Posterior cingulate gyrus (tissue), 11 donors: ENCODE measurements around the gene PRKRIP1.
"Not testable (repeated sequence)": the region's sequence is repeated elsewhere in the genome, so short reads cannot be mapped to it uniquely, and the experiment has no call there.

Experiments
- DNase-seq, 10 donors: peaks; one replicate each; pipeline versions ENCODE4 v3.0.0 to v3.0.0-alpha.2; 2020 to 2021; ENCODE audit warnings: mixed read lengths in 3 of 10
- intact Hi-C: fragments of 100-400 bp; cut with DNase I; formaldehyde crosslinking; loops from one replicate; pipeline ENCODE4 v1.15.1; 2023

Gene PRKRIP1

GRCh38 chr7:102400360-102400759, 4.2 kb downstream of the PRKRIP1 start:
- no peak for DNase-seq
- intact Hi-C loops, result no loop called here

- intact Hi-C loops, result no loop called here
Observed at GRCh38 chr7:102403563-102403962, 7.4 kb downstream of the PRKRIP1 start.

GRCh38 chr7:102404005-102404861, 8.1 kb downstream of the PRKRIP1 start:
- intact Hi-C loops, result no loop called here
- DNase-seq, result peak in 1 of 10 donors; percentile 75

More at GRCh38 chr7:102403563-102403962, 7.4 kb downstream of the PRKRIP1 start:
- DNase-seq, result no peak

- intact Hi-C loops, DNase-seq: not testable (repeated sequence)
Observed at GRCh38 chr7:102404862-102405188, 8.7 kb downstream of the PRKRIP1 start.

- intact Hi-C loops, result no loop called here
- DNase-seq, result peak in 1 of 10 donors; percentile 33
Observed at GRCh38 chr7:102407910-102408309, 11.7 kb downstream of the PRKRIP1 start.

GRCh38 chr7:102408530-102408929, 12.4 kb downstream of the PRKRIP1 start:
- DNase-seq, intact Hi-C loops: not testable (repeated sequence)

DNA sequence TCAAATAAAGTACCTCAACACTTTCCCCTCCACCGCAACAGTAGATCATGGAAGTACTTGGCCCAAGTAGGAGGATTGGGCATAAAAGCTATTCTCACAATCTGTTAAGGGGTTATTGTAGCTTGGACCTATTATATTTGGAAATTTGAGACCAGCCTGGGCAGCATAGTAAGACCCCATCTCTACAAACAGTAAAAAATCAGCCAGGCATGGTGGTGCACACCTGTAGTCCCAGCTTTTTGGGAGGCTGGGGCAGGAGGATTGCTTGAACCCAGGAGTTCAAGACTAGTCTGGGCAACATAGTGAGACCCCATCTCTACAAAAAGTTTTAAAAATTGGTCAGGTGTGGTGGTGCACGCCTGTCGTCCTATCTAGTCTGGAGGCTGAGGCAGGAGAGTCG, 13.2 kb downstream of the PRKRIP1 start:
- DNase-seq, result no peak
- intact Hi-C loops, result no loop called here

DNA sequence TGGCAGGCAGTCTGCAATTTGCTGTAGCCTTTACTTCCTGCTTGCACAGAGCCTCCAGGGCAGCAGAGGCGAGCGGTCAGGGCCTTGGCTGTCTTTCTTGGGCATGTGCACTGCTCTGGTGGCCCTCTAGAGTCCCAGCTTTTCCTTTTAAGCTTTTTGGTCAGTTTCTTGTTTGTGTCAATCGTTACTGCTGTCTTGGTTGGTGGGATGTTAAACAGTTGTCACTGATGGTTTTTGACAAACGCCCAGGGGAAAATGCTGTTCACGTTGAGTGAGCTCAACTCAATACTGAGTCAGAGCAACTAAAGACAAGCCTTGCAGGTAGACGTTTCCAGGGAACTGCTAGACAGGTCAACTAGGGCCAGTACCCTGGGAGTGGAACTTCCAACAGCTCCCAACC, 14.0 kb downstream of the PRKRIP1 start:
- DNase-seq, result no peak
- intact Hi-C loops, result loop anchor here (10.0 kb wide), 1 partner anchor 55 kb away; the partner anchor contains the start of genes ALKBH4 and LRWD1

GRCh38 chr7:102410918-102411317, 14.8 kb downstream of the PRKRIP1 start:
- intact Hi-C loops, result loop anchor here (10.0 kb wide), 1 partner anchor 54 kb away; the partner anchor contains the start of genes ALKBH4 and LRWD1
- DNase-seq, result peak in 1 of 10 donors; percentile 61

DNA sequence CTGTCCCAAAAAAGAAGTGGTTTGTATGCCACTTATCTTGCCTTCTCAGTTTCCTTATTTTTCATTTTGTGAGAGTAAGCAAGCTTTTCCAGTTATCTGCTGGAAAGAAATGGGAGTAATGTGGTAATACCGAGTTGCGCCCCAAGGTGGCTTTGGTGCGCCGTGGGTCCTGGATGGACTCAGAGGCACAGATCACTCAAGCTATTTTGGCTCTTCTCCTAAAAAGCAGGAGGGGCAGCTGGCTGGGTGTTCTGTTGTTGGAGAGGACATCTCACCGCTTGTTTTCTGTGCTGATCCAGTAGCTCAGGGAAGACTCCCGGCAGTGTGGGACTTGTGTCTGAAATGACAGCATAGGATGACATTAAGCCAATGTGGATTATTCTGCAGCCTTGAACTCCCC, 16.4 kb downstream of the PRKRIP1 start:
- intact Hi-C loops, result loop anchor here (10.0 kb wide), 1 partner anchor 52 kb away; the partner anchor contains the start of genes ALKBH4 and LRWD1
- peak in 6 of 10 donors; percentile 55 to 92 (median 75) for DNase-seq

DNA sequence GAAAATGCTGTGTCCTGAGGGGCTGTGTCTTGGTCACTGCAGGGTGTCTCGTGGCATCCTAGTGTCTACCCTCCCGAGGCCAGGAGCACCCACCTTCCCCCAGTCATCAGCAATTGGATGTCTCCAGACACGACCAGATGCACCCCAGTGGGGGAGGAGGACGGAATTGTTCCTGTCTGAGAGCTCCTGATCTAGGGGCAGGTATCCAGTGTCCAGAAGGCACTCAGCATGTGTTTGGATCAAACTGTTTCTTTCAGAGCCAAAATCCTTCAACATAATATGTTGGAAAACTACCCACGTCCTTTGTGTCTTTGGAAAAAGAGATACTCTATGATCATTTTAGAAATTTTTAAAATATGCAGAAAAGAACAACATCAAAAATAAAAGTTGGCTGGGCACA, 16.9 kb downstream of the PRKRIP1 start:
- intact Hi-C loops, result loop anchor here (10.0 kb wide), 1 partner anchor 52 kb away; the partner anchor contains the start of genes ALKBH4 and LRWD1
- peak in 1 of 10 donors; percentile 45 for DNase-seq

GRCh38 chr7:102413611-102414010, 17.4 kb downstream of the PRKRIP1 start:
- no peak for DNase-seq
- intact Hi-C loops, result loop anchor here (10.0 kb wide), 1 partner anchor 51 kb away; the partner anchor contains the start of genes ALKBH4 and LRWD1

GRCh38 chr7:102415685-102416225, 19.6 kb downstream of the PRKRIP1 start:
- intact Hi-C loops, result loop anchor here (10.0 kb wide), 1 partner anchor 49 kb away; the partner anchor contains the start of genes ALKBH4 and LRWD1

DNA sequence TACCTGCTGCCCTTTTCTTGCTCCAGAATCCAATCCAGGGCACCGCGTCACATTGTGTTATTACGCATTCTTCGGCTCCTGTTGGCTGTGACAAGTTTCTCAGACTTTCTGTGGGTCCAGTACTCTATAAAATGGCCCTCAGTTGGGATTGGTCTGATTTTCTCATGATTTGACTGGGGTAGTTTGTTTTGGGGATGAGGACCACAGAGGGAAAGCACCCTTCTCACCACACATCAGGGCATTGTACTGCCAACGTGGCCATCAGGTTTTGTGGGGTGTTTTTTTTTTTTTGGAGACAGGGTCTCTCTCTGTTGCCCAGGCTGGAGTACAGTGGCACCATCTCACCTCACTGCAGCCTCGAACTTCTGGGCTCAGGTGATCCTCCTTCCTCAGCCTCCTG, 20.2 kb downstream of the PRKRIP1 start:
- intact Hi-C loops, result loop anchor here (10.0 kb wide), 1 partner anchor 48 kb away; the partner anchor contains the start of genes ALKBH4 and LRWD1
- no peak for DNase-seq

More at GRCh38 chr7:102415685-102416225, 19.6 kb downstream of the PRKRIP1 start:
- DNase-seq, result no peak

DNA sequence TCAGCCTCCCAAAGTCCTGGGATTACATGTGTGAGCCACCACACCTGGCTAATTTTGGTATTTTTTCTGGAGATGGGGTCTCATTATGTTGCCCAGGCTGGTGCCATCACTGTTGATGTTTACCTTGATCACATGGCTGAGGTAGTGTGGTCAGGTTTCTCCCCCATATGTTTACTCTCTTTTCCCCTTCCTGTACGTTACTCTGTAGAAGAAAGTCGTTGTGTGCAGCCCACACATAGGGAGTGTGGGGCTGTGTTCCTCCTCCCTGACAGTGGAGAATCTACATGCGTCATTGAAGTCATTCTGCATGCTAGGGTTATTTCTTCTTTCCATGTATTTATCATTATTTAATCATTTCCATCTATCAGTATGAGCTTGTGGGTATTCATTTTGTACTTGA, 20.9 kb downstream of the PRKRIP1 start:
- DNase-seq, result no peak
- intact Hi-C loops, result loop anchor here (10.0 kb wide), 1 partner anchor 48 kb away; the partner anchor contains the start of genes ALKBH4 and LRWD1

- peak in 1 of 10 donors; percentile 34 for DNase-seq
- intact Hi-C loops, result loop anchor here (10.0 kb wide), 1 partner anchor 46 kb away; the partner anchor contains the start of genes ALKBH4 and LRWD1
Observed at GRCh38 chr7:102418592-102418991, 22.4 kb downstream of the PRKRIP1 start.

DNA sequence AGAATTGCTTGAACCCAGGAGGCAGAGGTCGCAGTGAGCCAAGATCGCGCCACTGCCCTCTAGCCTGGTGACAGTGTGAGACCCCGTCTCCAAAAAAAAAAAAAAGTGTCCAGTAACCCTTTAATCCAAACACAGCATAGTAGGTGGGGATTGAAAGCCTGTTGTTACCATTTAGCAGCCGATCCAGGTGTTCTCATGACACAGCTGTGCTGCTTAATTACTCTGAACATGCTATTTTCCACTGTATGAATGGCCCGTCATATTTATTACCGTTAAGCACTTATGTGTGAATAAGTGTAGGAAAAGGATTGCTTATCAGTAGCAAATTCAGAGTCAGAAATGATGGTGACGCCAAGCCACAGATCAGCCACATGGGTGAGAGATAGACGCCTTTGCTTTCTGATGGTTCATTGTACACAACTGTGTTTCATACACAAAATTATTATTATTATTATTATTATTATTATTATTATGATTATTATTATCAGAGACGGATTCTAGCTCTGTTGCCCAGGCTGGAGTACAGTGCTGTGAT, 25.6 kb downstream of the PRKRIP1 start:
- intact Hi-C loops, result no loop called here
- no peak for DNase-seq

DNA sequence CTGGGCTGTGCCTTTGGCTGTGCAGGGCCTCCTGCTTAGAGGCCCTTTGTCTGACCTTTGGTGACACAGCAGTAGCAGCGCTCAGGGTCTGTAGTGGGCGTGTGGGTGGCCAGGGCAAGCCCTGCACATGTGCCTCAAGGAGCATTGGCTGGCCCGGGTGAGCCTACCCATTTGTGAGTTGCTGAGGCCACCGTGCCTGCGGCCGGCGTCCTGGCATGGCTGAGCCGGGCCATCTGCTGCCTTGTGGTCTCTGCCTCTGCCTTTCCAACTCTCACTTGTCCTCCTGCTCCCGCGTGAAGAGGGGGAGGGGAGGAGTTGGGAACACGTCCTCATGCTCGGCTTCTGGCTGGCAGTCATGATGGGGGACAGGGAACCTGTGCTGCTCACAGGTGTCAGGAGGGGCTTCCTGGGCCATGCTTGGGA, 28.0 kb downstream of the PRKRIP1 start:
- intact Hi-C loops, result no loop called here
- peak in 1 of 10 donors; percentile 76 for DNase-seq

GRCh38 chr7:102424787-102425218, 28.6 kb downstream of the PRKRIP1 start:
- intact Hi-C loops, result no loop called here
- peak in 1 of 10 donors; percentile 76 for DNase-seq

DNA sequence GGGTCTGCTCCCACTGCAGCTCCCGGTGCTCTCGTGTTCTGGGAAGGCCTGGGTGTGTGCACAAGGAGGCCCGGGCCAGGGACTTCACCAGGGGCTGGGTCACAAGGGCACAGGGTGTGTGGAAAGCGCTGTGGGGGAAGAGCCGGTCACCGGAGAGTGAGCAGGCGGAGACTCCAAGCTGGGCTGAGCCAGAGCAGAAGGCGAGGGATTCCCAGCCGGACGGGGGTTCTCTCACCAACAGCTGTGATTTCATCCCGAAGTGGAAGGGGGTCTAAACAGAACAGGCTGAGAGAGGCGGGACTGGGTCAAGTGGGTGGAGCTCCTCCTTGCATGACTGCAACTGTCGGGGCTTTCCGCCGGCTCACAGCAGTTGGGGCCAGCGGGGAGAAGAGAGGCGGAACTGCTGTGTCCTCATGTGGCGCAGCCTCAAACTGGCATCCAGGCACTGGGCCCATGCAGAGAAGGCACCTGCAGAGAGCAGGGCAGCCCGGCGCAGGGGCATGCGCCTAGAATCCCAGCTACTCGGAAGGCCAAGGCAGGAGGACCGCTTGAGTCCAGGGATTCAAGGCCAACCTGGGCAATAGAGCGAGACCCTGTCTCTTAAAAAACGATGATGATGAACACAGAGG, 29.6 kb downstream of the PRKRIP1 start:
- intact Hi-C loops, result no loop called here
- DNase-seq, result peak in 4 of 10 donors; percentile 37 to 91 (median 87)
